ENCODE measurements around the gene ATP2A1. TPM values are rescaled to one million over a fixed set of nuclear protein-coding genes. Genes with fewer than 3 reads are reported as not detected.
A peak's percentile ranks its signal among the peaks of the same experiment; 100 is the strongest.
"Not testable (repeated sequence)": the region's sequence is repeated elsewhere in the genome, so short reads cannot be mapped to it uniquely, and the experiment has no call there.

The ATP2A1 gene
- total RNA-seq, 2 experiments from 2014 or later, result 3.3 to 3.8 TPM

GRCh38 chr16:28915181-28915580, 36.9 kb downstream of the ATP2A1 start:
- Mint-ChIP-seq H3K4me3 (no peak overlapping the region), H3K9me3 (no peaks in the 10 kb centered on the region), H3K4me1 (ENCODE audit: low read depth) (no peaks in the 10 kb centered on the region), H3K36me3 (peaks cover 22% of the 10 kb centered on the region), H3K27me3 (no peaks in the 10 kb centered on the region), H3K27ac (no peak overlapping the region)
- CTCF ChIA-PET, result interaction anchor here (1.3 kb wide), 1 partner anchor 30 kb away, joined by 3 read pairs; no protein-coding TSS in a partner anchor
- no peak for DNase-seq
- POLR2A ChIA-PET, result no interaction called here
- intact Hi-C loops (cut with micrococcal nuclease), result no loop called here

- Mint-ChIP-seq H3K27me3 (no peaks in the 10 kb centered on the region), H3K36me3 (peaks cover 26% of the 10 kb centered on the region), H3K9me3 (no peaks in the 10 kb centered on the region), H3K4me3 (no peak overlapping the region), H3K27ac (no peak overlapping the region), H3K4me1 (ENCODE audit: low read depth) (no peaks in the 10 kb centered on the region)
- ChIA-PET POLR2A (interaction anchor here (0.5 kb wide), 1 partner anchor 57 kb away, joined by 3 read pairs; no protein-coding TSS in a partner anchor), CTCF (interaction anchor here (1.1 to 1.4 kb wide), 2 partner anchors 16 to 28 kb away, joined by 3 read pairs; no protein-coding TSS in a partner anchor)
- intact Hi-C loops (cut with micrococcal nuclease), result no loop called here
- no peak for DNase-seq
Measured at GRCh38 chr16:28917095-28917494, 38.8 kb downstream of the ATP2A1 start.

- ChIA-PET POLR2A (no interaction called here), CTCF (interaction anchor here (0.5 to 1.5 kb wide), 4 partner anchors 18 to 73 kb away, joined by 3 to 6 read pairs (median 3); partner anchors contain the start of gene TUFM)
- no peaks in the 10 kb centered on the region for H3K27me3 Mint-ChIP-seq
Measured at GRCh38 chr16:28918698-28919097, 40.4 kb downstream of the ATP2A1 start.

GRCh38 chr16:28923231-28923587, 44.9 kb downstream of the ATP2A1 start:
- no peak for DNase-seq
- H3K4me1 Mint-ChIP-seq (ENCODE audit: low read depth), result peaks cover 9% of the 10 kb centered on the region
- H3K27me3 Mint-ChIP-seq, result no peaks in the 10 kb centered on the region
- H3K27ac Mint-ChIP-seq, result no peak overlapping the region
- intact Hi-C loops (cut with micrococcal nuclease), result no loop called here
- peaks cover 9% of the 10 kb centered on the region for H3K36me3 Mint-ChIP-seq
- H3K4me3 Mint-ChIP-seq, result no peak overlapping the region
- POLR2A ChIA-PET, result interaction anchor here (0.7 to 1.2 kb wide), 2 partner anchors 43 to 107 kb away, joined by 3 to 4 read pairs; no protein-coding TSS in a partner anchor
- CTCF ChIA-PET, result interaction anchor here (0.9 to 1.2 kb wide), 2 partner anchors 10 to 22 kb away, joined by 3 to 11 read pairs; no protein-coding TSS in a partner anchor
- H3K9me3 Mint-ChIP-seq, result no peaks in the 10 kb centered on the region

More at GRCh38 chr16:28918698-28919097, 40.4 kb downstream of the ATP2A1 start:
- no peak for DNase-seq
- H3K27ac Mint-ChIP-seq, result no peak overlapping the region
- intact Hi-C loops (cut with micrococcal nuclease), result no loop called here
- no peaks in the 10 kb centered on the region for H3K4me1 Mint-ChIP-seq (ENCODE audit: low read depth)
- peaks cover 20% of the 10 kb centered on the region for H3K36me3 Mint-ChIP-seq
- no peak overlapping the region for H3K4me3 Mint-ChIP-seq
- no peaks in the 10 kb centered on the region for H3K9me3 Mint-ChIP-seq

GRCh38 chr16:28923652-28924398, 45.5 kb downstream of the ATP2A1 start:
- Mint-ChIP-seq H3K27ac (no peak overlapping the region), H3K4me3 (peak overlapping the region; percentile 20), H3K4me1 (ENCODE audit: low read depth) (peaks cover 9% of the 10 kb centered on the region), H3K27me3 (no peaks in the 10 kb centered on the region), H3K36me3 (peaks cover 9% of the 10 kb centered on the region), H3K9me3 (no peaks in the 10 kb centered on the region)
- POLR2A ChIA-PET, result interaction anchor here (1.0 to 1.5 kb wide), 2 partner anchors 77 to 101 kb away, joined by 3 to 5 read pairs; partner anchors contain the start of genes ATXN2L and TUFM
- DNase-seq, result no peak
- intact Hi-C loops (cut with micrococcal nuclease), result no loop called here
- CTCF ChIA-PET, result interaction anchor here (0.9 to 4.7 kb wide), 3 partner anchors 11 to 21 kb away, joined by 3 to 31 read pairs (median 11); no protein-coding TSS in a partner anchor

GRCh38 chr16:28924399-28924761, 46.1 kb downstream of the ATP2A1 start:
- intact Hi-C loops (cut with micrococcal nuclease), result no loop called here
- Mint-ChIP-seq H3K27me3 (no peaks in the 10 kb centered on the region), H3K4me3 (peak overlapping the region; percentile 94), H3K4me1 (ENCODE audit: low read depth) (peaks cover 9% of the 10 kb centered on the region), H3K36me3 (peaks cover 9% of the 10 kb centered on the region), H3K9me3 (no peaks in the 10 kb centered on the region), H3K27ac (no peak overlapping the region)
- DNase-seq, result no peak
- POLR2A ChIA-PET, result interaction anchor here (1.0 to 1.5 kb wide), 2 partner anchors 78 to 102 kb away, joined by 3 to 5 read pairs; partner anchors contain the start of genes ATXN2L and TUFM
- CTCF ChIA-PET, result interaction anchor here (4.7 kb wide), 1 partner anchor 20 kb away, joined by 31 read pairs; no protein-coding TSS in a partner anchor

GRCh38 chr16:28924762-28925385, 46.6 kb downstream of the ATP2A1 start, which contains the start of gene RABEP2:
RABEP2 (minus strand) TSS chr16:28925238; CDS start chr16:28925163, 75 bp downstream.
- DNase-seq, result peak; percentile 97
- CTCF ChIA-PET, result interaction anchor here (1.8 to 4.7 kb wide), 2 partner anchors 11 to 20 kb away, joined by 4 to 31 read pairs; no protein-coding TSS in a partner anchor
- H3K4me1 Mint-ChIP-seq (ENCODE audit: low read depth), result peaks cover 9% of the 10 kb centered on the region

GRCh38 chr16:28925386-28926228, 47.3 kb downstream of the ATP2A1 start:
- ChIA-PET CTCF (interaction anchor here (1.8 to 4.7 kb wide), 2 partner anchors 10 to 19 kb away, joined by 4 to 31 read pairs; no protein-coding TSS in a partner anchor), POLR2A (interaction anchor here (0.6 to 2.4 kb wide), 5 partner anchors 12 to 103 kb away, joined by 3 to 9 read pairs (median 3); partner anchors contain the start of genes ATXN2L, SH2B1 and TUFM)
- no peaks in the 10 kb centered on the region for H3K27me3 Mint-ChIP-seq
- peak; percentile 90 for DNase-seq
- H3K36me3 Mint-ChIP-seq, result peaks cover 4% of the 10 kb centered on the region
- peak overlapping the region; percentile 94 for H3K4me3 Mint-ChIP-seq
- peak overlapping the region; percentile 98 for H3K27ac Mint-ChIP-seq
- no peaks in the 10 kb centered on the region for H3K9me3 Mint-ChIP-seq
- intact Hi-C loops (cut with micrococcal nuclease), result loop anchor here (1.0 to 5.0 kb wide), 5 partner anchors 11 to 63 kb away; partner anchors contain the start of genes NFATC2IP, SH2B1 and SPNS1
- H3K4me1 Mint-ChIP-seq (ENCODE audit: low read depth), result peaks cover 12% of the 10 kb centered on the region

More at GRCh38 chr16:28924762-28925385, 46.6 kb downstream of the ATP2A1 start, which contains the start of gene RABEP2:
- H3K36me3 Mint-ChIP-seq, result peaks cover 4% of the 10 kb centered on the region
- H3K4me3 Mint-ChIP-seq, result peak within 1 kb of the TSS; percentile 94
- POLR2A ChIA-PET, result interaction anchor here (0.6 to 2.4 kb wide), 4 partner anchors 11 to 102 kb away, joined by 3 to 9 read pairs (median 3); partner anchors contain the start of genes ATXN2L, SH2B1 and TUFM
- intact Hi-C loops (cut with micrococcal nuclease), result loop anchor here (1.0 to 5.0 kb wide), 5 partner anchors 11 to 63 kb away; partner anchors contain the start of genes NFATC2IP, SH2B1 and SPNS1
- no peaks in the 10 kb centered on the region for H3K27me3 Mint-ChIP-seq
- H3K9me3 Mint-ChIP-seq, result no peaks in the 10 kb centered on the region
- H3K27ac Mint-ChIP-seq, result peak within 1 kb of the TSS; percentile 98

- not testable (repeated sequence) for H3K27me3 Mint-ChIP-seq, H3K36me3 Mint-ChIP-seq, H3K9me3 Mint-ChIP-seq, DNase-seq
- peak overlapping the region; percentile 94 for H3K4me3 Mint-ChIP-seq
- intact Hi-C loops (cut with micrococcal nuclease), result loop anchor here (5.0 kb wide), 2 partner anchors 44 to 64 kb away; partner anchors contain the start of gene SH2B1
- peaks cover 17% of the 10 kb centered on the region for H3K4me1 Mint-ChIP-seq (ENCODE audit: low read depth)
- peak overlapping the region; percentile 98 for H3K27ac Mint-ChIP-seq
- CTCF ChIA-PET, result interaction anchor here (1.8 to 4.7 kb wide), 2 partner anchors 10 to 18 kb away, joined by 4 to 31 read pairs; no protein-coding TSS in a partner anchor
- POLR2A ChIA-PET, result interaction anchor here (0.6 to 2.4 kb wide), 3 partner anchors 18 to 62 kb away, joined by 3 to 9 read pairs (median 3); partner anchors contain the start of gene SH2B1
Measured at GRCh38 chr16:28926284-28926683, 48.0 kb downstream of the ATP2A1 start.

- Mint-ChIP-seq H3K9me3 (no peaks in the 10 kb centered on the region), H3K36me3 (no peaks in the 10 kb centered on the region), H3K4me1 (ENCODE audit: low read depth) (peaks cover 17% of the 10 kb centered on the region), H3K27ac (no peak overlapping the region), H3K4me3 (no peak overlapping the region), H3K27me3 (no peaks in the 10 kb centered on the region)
- POLR2A ChIA-PET, result interaction anchor here (1.0 kb wide), 1 partner anchor 81 kb away, joined by 4 read pairs; the partner anchor contains the start of gene TUFM
- intact Hi-C loops (cut with micrococcal nuclease), result loop anchor here (5.0 kb wide), 2 partner anchors 46 to 66 kb away; partner anchors contain the start of gene SH2B1
- DNase-seq, result no peak
- CTCF ChIA-PET, result interaction anchor here (0.6 to 4.7 kb wide), 2 partner anchors 17 to 1174 kb away, joined by 3 to 31 read pairs; no protein-coding TSS in a partner anchor
Measured at GRCh38 chr16:28927815-28928214, 49.5 kb downstream of the ATP2A1 start.
